Astrocyte of the cerebellum (primary cell): ENCODE data around the gene UBE2D2.

ENCODE experiments used
- DNase-seq: peaks from one replicate; pipeline ENCODE4 v3.0.0-alpha.2; 2011; ENCODE audit warnings: low read depth
- H3K4me3 ChIP-seq: 2 replicates; pipeline ENCODE4 v1.5.1; 2011; ENCODE audit warnings: mild to moderate bottlenecking, low read depth, low read length, moderate library complexity
- in situ Hi-C: cut with HindIII; loops from 2 replicates; pipeline ENCODE4 v1.10.0; 2017; ENCODE audit warnings: low sequenced_read_pairs
- TF ChIP-seq, protein P1 (sequence below): IDR thresholded peaks from 2 replicates; pipeline ENCODE4 v1.5.1; 2012; ENCODE audit warnings: low read length, low read depth, moderate library complexity, mild to moderate bottlenecking; ENCODE audit errors: missing control alignments

Gene UBE2D2

GRCh38 chr5:139667730-139668063 lies 106.6 kb downstream of the UBE2D2 start:
- in situ Hi-C loops = no loop called here
- TF ChIP-seq, protein P1, sequence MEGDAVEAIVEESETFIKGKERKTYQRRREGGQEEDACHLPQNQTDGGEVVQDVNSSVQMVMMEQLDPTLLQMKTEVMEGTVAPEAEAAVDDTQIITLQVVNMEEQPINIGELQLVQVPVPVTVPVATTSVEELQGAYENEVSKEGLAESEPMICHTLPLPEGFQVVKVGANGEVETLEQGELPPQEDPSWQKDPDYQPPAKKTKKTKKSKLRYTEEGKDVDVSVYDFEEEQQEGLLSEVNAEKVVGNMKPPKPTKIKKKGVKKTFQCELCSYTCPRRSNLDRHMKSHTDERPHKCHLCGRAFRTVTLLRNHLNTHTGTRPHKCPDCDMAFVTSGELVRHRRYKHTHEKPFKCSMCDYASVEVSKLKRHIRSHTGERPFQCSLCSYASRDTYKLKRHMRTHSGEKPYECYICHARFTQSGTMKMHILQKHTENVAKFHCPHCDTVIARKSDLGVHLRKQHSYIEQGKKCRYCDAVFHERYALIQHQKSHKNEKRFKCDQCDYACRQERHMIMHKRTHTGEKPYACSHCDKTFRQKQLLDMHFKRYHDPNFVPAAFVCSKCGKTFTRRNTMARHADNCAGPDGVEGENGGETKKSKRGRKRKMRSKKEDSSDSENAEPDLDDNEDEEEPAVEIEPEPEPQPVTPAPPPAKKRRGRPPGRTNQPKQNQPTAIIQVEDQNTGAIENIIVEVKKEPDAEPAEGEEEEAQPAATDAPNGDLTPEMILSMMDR = no peak
- peak overlapping the region; percentile 25 for H3K4me3 ChIP-seq

GRCh38 chr5:139668064-139668880 lies 107.1 kb downstream of the UBE2D2 start:
- in situ Hi-C loops = no loop called here
- TF ChIP-seq, protein P1 = no peak
- H3K4me3 ChIP-seq = peak overlapping the region; percentile 25
- DNase-seq = no peak

More at GRCh38 chr5:139667730-139668063, 106.6 kb downstream of the UBE2D2 start:
- no peak for DNase-seq

GRCh38 chr5:139668924-139669661 lies 108.0 kb downstream of the UBE2D2 start:
- peak overlapping the region; percentile 4 for H3K4me3 ChIP-seq
- in situ Hi-C loops = no loop called here
- DNase-seq = no peak
- TF ChIP-seq, protein P1 = no peak

- TF ChIP-seq, protein P1 = no peak
- DNase-seq = no peak
- in situ Hi-C loops = no loop called here
- peak overlapping the region; percentile 14 for H3K4me3 ChIP-seq
Measured at GRCh38 chr5:139669662-139670368, 108.7 kb downstream of the UBE2D2 start.

GRCh38 chr5:139670369-139671095 lies 109.4 kb downstream of the UBE2D2 start:
- no peak for DNase-seq
- TF ChIP-seq, protein P1 = peak; percentile 56
- in situ Hi-C loops = no loop called here
- H3K4me3 ChIP-seq = peak overlapping the region; percentile 14
